OCI-LY7 (cell line): ENCODE results near the gene NAP1L4. TPM values are rescaled to one million over a fixed set of nuclear protein-coding genes. Genes with fewer than 3 reads are reported as not detected.

Experiments used
- BruUV-seq: library from RNA; stranded (reverse); fragments of 400-500 nt; replicated peaks from 2 replicates; lab custom pipeline; 2021; lab: Mats Ljungman, UMichigan
- CTCF ChIA-PET: fragments of 300-600 bp; sonication (Branson Sonifier 250); formaldehyde crosslinking; loops from one replicate; lab custom pipeline; 2022; ENCODE audit warnings: antibody characterized with exemption; ENCODE audit not compliant: unreplicated experiment; lab: Charles Lee
- POLR2A ChIA-PET: fragments of 300-600 bp; sonication (Branson Sonifier 250); formaldehyde crosslinking; loops from one replicate; lab custom pipeline; 2022; ENCODE audit warnings: antibody characterized with exemption; lab: Charles Lee
- DNase-seq: peaks from one replicate; pipeline ENCODE4 v3.0.0-alpha.2; 2015; ENCODE audit warnings: low spot score
- H2AFZ ChIP-seq: fragments of 200-600 bp; sonication (generic), shearing (Covaris generic); 2 replicates; pipeline ENCODE4 v1.6.1; 2014; ENCODE audit warnings: mild to moderate bottlenecking, antibody characterized with exemption, low read length, moderate library complexity
- H3K27ac ChIP-seq: fragments of 200-600 bp; sonication (generic); 2 replicates; pipeline ENCODE4 v1.5.1; 2014; ENCODE audit warnings: mixed run types, low read depth, mild to moderate bottlenecking, moderate library complexity, low read length, inconsistent platforms; ENCODE audit not compliant: poor library complexity, severe bottlenecking
- H3K36me3 ChIP-seq: fragments of 200-600 bp; sonication (generic); 2 replicates; pipeline ENCODE4 v1.6.1; 2014; ENCODE audit warnings: mild to moderate bottlenecking, antibody characterized with exemption, low read length, moderate library complexity, mixed read lengths; ENCODE audit not compliant: insufficient read depth
- H3K4me1 ChIP-seq: fragments of 200-600 bp; sonication (generic); 2 replicates; pipeline ENCODE4 v1.5.1; 2014; ENCODE audit warnings: mild to moderate bottlenecking, low read length; ENCODE audit not compliant: insufficient read depth, poor library complexity, severe bottlenecking
- H3K4me2 ChIP-seq: fragments of 200-600 bp; sonication (generic); 2 replicates; pipeline ENCODE4 v1.6.1; 2014; ENCODE audit warnings: mild to moderate bottlenecking, low read length
- H3K4me3 ChIP-seq: fragments of 200-600 bp; sonication (generic); 2 replicates; pipeline ENCODE4 v1.5.1; 2014; ENCODE audit warnings: mild to moderate bottlenecking, low read depth, low read length; ENCODE audit not compliant: poor library complexity, severe bottlenecking
- H3K79me2 ChIP-seq: fragments of 200-600 bp; sonication (generic); 2 replicates; pipeline ENCODE4 v1.6.1; 2016; ENCODE audit warnings: low read depth, mild to moderate bottlenecking, low read length, moderate library complexity, mixed read lengths; ENCODE audit not compliant: insufficient read depth
- H3K9me2 ChIP-seq: fragments of 200-600 bp; sonication (generic); 2 replicates; pipeline ENCODE4 v1.6.1; 2016; ENCODE audit warnings: mild to moderate bottlenecking, low read length, mixed read lengths; ENCODE audit not compliant: insufficient read depth
- H3K9me3 ChIP-seq: fragments of 200-600 bp; sonication (generic); 2 replicates; pipeline ENCODE4 v1.6.1; 2014; ENCODE audit warnings: mild to moderate bottlenecking, mixed run types, low read length, mixed read lengths
- H4K20me1 ChIP-seq: fragments of 200-600 bp; sonication (generic); 2 replicates; pipeline ENCODE4 v1.6.1; 2014; ENCODE audit warnings: mild to moderate bottlenecking, antibody characterized with exemption, low read length, moderate library complexity, mixed read lengths; ENCODE audit not compliant: insufficient read depth
- EZH2phosphoT487 ChIP-seq: fragments of 200-600 bp; sonication (generic); IDR thresholded peaks from 2 replicates; pipeline ENCODE4 v1.6.1; 2018; ENCODE audit warnings: low read depth, borderline replicate concordance, mild to moderate bottlenecking, mixed run types, antibody characterized with exemption, low read length, moderate library complexity, mixed read lengths
- intact Hi-C: fragments of 100-400 bp; cut with micrococcal nuclease; formaldehyde crosslinking; loops from one replicate; pipeline ENCODE4 v1.10.0; 2022; ENCODE audit not compliant: unreplicated experiment
- total RNA-seq, 2 experiments: library from RNA; depleted of rRNA in 1 of 2; stranded (reverse); fragments of >200 nt in 1 of 2; shearing (Covaris generic) in 1 of 2; gene quantifications; 2 replicates each; pipeline ENCODE4 v1.2.3, GENCODE V29; 2014 to 2022
- TF ChIP-seq, protein P1 (sequence below): fragments of 200-600 bp; sonication (generic); conservative IDR thresholded peaks from 2 replicates; pipeline ENCODE4 v1.5.1; 2014; ENCODE audit warnings: mild to moderate bottlenecking, antibody characterized with exemption, low read length, moderate library complexity, mixed read lengths

Gene NAP1L4
- total RNA-seq, 2 experiments from 2014 or later: 152 to 183 TPM

GRCh38 chr11:3000032-3000961, 8.2 kb upstream of the NAP1L4 start:
- TF ChIP-seq, protein P1, sequence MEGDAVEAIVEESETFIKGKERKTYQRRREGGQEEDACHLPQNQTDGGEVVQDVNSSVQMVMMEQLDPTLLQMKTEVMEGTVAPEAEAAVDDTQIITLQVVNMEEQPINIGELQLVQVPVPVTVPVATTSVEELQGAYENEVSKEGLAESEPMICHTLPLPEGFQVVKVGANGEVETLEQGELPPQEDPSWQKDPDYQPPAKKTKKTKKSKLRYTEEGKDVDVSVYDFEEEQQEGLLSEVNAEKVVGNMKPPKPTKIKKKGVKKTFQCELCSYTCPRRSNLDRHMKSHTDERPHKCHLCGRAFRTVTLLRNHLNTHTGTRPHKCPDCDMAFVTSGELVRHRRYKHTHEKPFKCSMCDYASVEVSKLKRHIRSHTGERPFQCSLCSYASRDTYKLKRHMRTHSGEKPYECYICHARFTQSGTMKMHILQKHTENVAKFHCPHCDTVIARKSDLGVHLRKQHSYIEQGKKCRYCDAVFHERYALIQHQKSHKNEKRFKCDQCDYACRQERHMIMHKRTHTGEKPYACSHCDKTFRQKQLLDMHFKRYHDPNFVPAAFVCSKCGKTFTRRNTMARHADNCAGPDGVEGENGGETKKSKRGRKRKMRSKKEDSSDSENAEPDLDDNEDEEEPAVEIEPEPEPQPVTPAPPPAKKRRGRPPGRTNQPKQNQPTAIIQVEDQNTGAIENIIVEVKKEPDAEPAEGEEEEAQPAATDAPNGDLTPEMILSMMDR: no peak
- no peak for TF ChIP-seq EZH2phosphoT487
- H3K4me3 ChIP-seq: no peak overlapping the region
- H3K9me3 ChIP-seq: no peaks in the 10 kb centered on the region
- H3K4me2 ChIP-seq: no peak overlapping the region
- peaks cover 49% of the 10 kb centered on the region for H3K36me3 ChIP-seq
- H3K9me2 ChIP-seq: no peaks in the 10 kb centered on the region
- DNase-seq: no peak
- no peak overlapping the region for H2AFZ ChIP-seq
- H3K4me1 ChIP-seq: no peaks in the 10 kb centered on the region
- ChIA-PET POLR2A (no interaction called here), CTCF (no interaction called here)
- intact Hi-C loops: no loop called here
- BruUV-seq: no TSS peak
- H3K27ac ChIP-seq: no peak overlapping the region
- H3K79me2 ChIP-seq: no peaks in the 10 kb centered on the region
- no peaks in the 10 kb centered on the region for H4K20me1 ChIP-seq

DNA sequence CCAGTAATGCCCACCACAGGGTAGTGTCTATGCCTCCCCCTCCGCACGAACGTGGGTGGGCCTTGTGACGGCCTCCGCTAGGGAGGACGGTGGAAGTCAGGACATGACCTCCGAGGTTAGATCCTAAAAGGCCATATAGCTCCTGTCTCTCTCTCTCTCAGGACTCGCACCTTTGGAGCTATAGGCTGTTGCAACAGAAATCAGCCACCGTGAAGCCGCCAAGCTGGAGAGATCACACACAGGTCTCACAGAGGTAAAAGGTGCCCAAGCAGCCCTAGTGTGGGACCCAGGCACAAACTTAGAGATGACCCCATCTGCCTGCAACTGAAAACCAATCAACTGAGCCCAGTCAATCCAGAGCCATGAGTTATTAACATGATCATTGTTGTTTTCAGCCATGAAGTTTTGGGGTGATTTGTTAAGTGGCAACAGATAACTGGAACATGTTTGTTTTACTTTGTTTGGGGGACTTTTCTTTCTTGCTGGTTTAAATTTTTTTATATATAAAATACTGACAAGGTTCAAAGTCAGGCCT, 7.4 kb upstream of the NAP1L4 start:
- Histone ChIP-seq H3K36me3 (peaks cover 46% of the 10 kb centered on the region), H3K9me3 (no peaks in the 10 kb centered on the region), H3K27ac (no peak overlapping the region), H2AFZ (no peak overlapping the region), H3K4me2 (no peak overlapping the region), H3K4me3 (no peak overlapping the region), H4K20me1 (no peaks in the 10 kb centered on the region), H3K79me2 (no peaks in the 10 kb centered on the region), H3K4me1 (no peaks in the 10 kb centered on the region), H3K9me2 (no peaks in the 10 kb centered on the region)
- no peak for DNase-seq
- ChIA-PET POLR2A (no interaction called here), CTCF (no interaction called here)
- intact Hi-C loops: no loop called here
- TF ChIP-seq EZH2phosphoT487: no peak
- TF ChIP-seq, protein P1: no peak
- BruUV-seq: no TSS peak
